ENCODE data around the gene CD99L2.
"Not testable (repeated sequence)": the region's sequence is repeated elsewhere in the genome, so short reads cannot be mapped to it uniquely, and the experiment has no call there.

DNA sequence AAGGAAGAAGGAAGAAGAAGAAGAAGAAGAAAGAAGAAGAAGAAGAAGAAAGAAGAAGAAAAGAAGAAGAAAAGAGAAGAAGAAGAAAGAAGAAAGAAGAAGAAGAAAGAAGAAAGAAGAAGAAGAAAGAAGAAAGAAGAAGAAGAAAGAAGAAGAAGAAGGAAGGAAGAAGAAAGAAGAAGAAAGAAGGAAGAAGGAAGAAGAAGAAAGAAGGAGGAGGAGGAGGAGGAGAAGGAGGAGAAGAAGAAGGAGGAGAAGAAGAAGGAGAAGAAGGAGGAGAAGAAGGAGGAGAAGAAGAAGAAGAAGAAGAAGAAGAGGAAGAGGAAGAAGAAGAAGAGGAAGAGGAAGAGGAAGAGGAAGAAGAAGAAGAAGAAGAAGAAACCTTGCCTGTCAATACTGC, 74.1 kb downstream of the CD99L2 start:
- TF ChIP-seq POLR2A (IDR thresholded peaks at IDR 0.05) = not testable (repeated sequence)
- TF ChIP-seq, protein P1, sequence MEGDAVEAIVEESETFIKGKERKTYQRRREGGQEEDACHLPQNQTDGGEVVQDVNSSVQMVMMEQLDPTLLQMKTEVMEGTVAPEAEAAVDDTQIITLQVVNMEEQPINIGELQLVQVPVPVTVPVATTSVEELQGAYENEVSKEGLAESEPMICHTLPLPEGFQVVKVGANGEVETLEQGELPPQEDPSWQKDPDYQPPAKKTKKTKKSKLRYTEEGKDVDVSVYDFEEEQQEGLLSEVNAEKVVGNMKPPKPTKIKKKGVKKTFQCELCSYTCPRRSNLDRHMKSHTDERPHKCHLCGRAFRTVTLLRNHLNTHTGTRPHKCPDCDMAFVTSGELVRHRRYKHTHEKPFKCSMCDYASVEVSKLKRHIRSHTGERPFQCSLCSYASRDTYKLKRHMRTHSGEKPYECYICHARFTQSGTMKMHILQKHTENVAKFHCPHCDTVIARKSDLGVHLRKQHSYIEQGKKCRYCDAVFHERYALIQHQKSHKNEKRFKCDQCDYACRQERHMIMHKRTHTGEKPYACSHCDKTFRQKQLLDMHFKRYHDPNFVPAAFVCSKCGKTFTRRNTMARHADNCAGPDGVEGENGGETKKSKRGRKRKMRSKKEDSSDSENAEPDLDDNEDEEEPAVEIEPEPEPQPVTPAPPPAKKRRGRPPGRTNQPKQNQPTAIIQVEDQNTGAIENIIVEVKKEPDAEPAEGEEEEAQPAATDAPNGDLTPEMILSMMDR (IDR thresholded peaks at IDR 0.05 in 4 of 5, conservative IDR thresholded peaks at IDR 0.05 in 1 of 5) = not testable (repeated sequence)
